GM19467 (cell line): ENCODE data around the gene DBI.

Source experiments
- ATAC-seq: cut with Tn5 transposase; IDR thresholded peaks from one replicate; pipeline ENCODE4 v1.9.1; 2021; ENCODE audit warnings: mild to moderate bottlenecking, moderate library complexity; ENCODE audit not compliant: unreplicated experiment

Gene DBI

GRCh38 chr2:119366649-119367471 lies at the start of gene DBI, which contains the start of gene C2orf76:
TSS of gene DBI (plus strand) at chr2:119366977. CDS start at chr2:119367052, 75 bp downstream.
TSS of gene C2orf76 (minus strand) at chr2:119366834. CDS start at chr2:119339959, 26,875 bp downstream.
- peak; percentile 94 for ATAC-seq

GRCh38 chr2:119317554-119317953 lies 49.2 kb upstream of the DBI start:
- no peak for ATAC-seq

- ATAC-seq: no peak
Measured at GRCh38 chr2:119319593-119319992, 47.2 kb upstream of the DBI start.

GRCh38 chr2:119323459-119323858 lies 43.3 kb upstream of the DBI start:
- ATAC-seq: no peak

GRCh38 chr2:119324685-119325270 lies 42.0 kb upstream of the DBI start:
- ATAC-seq: no peak

- no peak for ATAC-seq
Measured at GRCh38 chr2:119326938-119327337, 39.8 kb upstream of the DBI start.

- no peak for ATAC-seq
Measured at GRCh38 chr2:119327431-119327830, 39.3 kb upstream of the DBI start.

- ATAC-seq: no peak
Measured at GRCh38 chr2:119332953-119333352, 33.8 kb upstream of the DBI start.

GRCh38 chr2:119333360-119333759 lies 33.4 kb upstream of the DBI start:
- no peak for ATAC-seq

- ATAC-seq: no peak
Measured at GRCh38 chr2:119333833-119334232, 32.9 kb upstream of the DBI start.

- ATAC-seq: no peak
Measured at GRCh38 chr2:119337749-119338148, 29.0 kb upstream of the DBI start.

GRCh38 chr2:119338272-119338671 lies 28.5 kb upstream of the DBI start:
- ATAC-seq: no peak

- peak; percentile 97 for ATAC-seq
Measured at GRCh38 chr2:119338826-119339561, 27.8 kb upstream of the DBI start.

- ATAC-seq: no peak
Measured at GRCh38 chr2:119339562-119339923, 27.2 kb upstream of the DBI start.

GRCh38 chr2:119341684-119342083 lies 25.1 kb upstream of the DBI start:
- no peak for ATAC-seq

GRCh38 chr2:119349289-119349688 lies 17.5 kb upstream of the DBI start:
- no peak for ATAC-seq

GRCh38 chr2:119350311-119350998 lies 16.3 kb upstream of the DBI start:
- no peak for ATAC-seq

GRCh38 chr2:119352357-119352756 lies 14.4 kb upstream of the DBI start:
- peak; percentile 85 for ATAC-seq

GRCh38 chr2:119354860-119355259 lies 11.9 kb upstream of the DBI start:
- ATAC-seq: no peak

- ATAC-seq: no peak
Measured at GRCh38 chr2:119359774-119360173, 7.0 kb upstream of the DBI start.

GRCh38 chr2:119360423-119360966 lies 6.3 kb upstream of the DBI start:
- ATAC-seq: no peak
